ENCODE measurements around the gene NPLOC4.

Gene NPLOC4
- long read RNA-seq, partial matches to known transcripts = 5 of 41 reads
- long read RNA-seq, other reads (novel, unspliced or antisense) = 36 of 41 reads

DNA sequence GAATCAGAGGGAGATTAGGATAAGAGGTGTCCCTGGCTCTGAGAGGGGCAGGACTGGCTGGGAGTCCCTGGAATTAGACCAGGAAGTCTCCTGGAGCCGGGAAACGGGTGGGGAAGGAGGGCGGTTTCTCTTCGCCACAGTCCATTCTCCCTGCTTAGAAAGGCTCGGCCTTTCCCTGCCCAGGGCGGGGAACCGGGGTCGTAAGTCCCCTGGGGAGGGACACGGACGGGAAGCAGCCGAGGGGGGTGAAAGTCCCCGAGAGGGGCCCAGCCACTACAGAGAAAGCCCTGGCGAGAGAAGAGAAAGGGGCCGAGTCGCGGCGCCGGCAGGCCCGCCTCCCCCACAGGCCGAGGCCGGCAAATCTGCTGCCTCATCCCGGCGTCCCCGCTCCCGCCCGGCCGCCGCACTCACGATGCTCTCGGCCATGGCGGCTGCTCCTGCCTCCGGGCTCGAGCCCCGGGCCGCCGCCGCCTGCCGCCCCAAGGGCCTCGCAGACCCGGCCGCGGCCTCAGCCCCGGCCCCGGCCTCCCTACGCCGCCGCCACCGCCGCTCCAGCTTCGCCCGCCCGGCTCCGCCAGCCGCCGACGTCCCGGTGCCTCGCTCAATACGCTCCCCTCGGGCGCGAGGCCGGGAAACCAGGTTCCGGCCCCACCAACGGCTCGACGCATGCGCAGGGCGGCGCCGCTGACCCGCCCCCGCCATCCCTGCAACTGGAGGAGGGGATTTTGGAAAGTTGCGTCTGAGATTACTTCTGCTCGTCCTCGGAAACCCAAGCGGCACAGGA is at the start of gene NPLOC4, which contains the start of gene TSPAN10:
TSS of gene NPLOC4 (minus strand) at position 608 of the 784 bp plus-strand sequence. CDS start at position 426, 182 bp downstream.
TSS of gene TSPAN10 (plus strand) at position 692 of the 784 bp plus-strand sequence. CDS start 5,217 bp downstream, outside the sequence.
- peak; percentile 74 for TF ChIP-seq POLR2AphosphoS5 (IDR thresholded peaks at IDR 0.05; ENCODE audit: low read depth)
- peak; percentile 87 for TF ChIP-seq GABPA (IDR thresholded peaks at IDR 0.05; ENCODE audit: low read depth)
- TF ChIP-seq, protein P1, sequence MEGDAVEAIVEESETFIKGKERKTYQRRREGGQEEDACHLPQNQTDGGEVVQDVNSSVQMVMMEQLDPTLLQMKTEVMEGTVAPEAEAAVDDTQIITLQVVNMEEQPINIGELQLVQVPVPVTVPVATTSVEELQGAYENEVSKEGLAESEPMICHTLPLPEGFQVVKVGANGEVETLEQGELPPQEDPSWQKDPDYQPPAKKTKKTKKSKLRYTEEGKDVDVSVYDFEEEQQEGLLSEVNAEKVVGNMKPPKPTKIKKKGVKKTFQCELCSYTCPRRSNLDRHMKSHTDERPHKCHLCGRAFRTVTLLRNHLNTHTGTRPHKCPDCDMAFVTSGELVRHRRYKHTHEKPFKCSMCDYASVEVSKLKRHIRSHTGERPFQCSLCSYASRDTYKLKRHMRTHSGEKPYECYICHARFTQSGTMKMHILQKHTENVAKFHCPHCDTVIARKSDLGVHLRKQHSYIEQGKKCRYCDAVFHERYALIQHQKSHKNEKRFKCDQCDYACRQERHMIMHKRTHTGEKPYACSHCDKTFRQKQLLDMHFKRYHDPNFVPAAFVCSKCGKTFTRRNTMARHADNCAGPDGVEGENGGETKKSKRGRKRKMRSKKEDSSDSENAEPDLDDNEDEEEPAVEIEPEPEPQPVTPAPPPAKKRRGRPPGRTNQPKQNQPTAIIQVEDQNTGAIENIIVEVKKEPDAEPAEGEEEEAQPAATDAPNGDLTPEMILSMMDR (IDR thresholded peaks at IDR 0.05; ENCODE audit: insufficient read depth, low read length) = no peak
- no peak for TF ChIP-seq SPI1 (IDR thresholded peaks at IDR 0.05; ENCODE audit: borderline replicate concordance, low read depth)
- TF ChIP-seq, protein P2, sequence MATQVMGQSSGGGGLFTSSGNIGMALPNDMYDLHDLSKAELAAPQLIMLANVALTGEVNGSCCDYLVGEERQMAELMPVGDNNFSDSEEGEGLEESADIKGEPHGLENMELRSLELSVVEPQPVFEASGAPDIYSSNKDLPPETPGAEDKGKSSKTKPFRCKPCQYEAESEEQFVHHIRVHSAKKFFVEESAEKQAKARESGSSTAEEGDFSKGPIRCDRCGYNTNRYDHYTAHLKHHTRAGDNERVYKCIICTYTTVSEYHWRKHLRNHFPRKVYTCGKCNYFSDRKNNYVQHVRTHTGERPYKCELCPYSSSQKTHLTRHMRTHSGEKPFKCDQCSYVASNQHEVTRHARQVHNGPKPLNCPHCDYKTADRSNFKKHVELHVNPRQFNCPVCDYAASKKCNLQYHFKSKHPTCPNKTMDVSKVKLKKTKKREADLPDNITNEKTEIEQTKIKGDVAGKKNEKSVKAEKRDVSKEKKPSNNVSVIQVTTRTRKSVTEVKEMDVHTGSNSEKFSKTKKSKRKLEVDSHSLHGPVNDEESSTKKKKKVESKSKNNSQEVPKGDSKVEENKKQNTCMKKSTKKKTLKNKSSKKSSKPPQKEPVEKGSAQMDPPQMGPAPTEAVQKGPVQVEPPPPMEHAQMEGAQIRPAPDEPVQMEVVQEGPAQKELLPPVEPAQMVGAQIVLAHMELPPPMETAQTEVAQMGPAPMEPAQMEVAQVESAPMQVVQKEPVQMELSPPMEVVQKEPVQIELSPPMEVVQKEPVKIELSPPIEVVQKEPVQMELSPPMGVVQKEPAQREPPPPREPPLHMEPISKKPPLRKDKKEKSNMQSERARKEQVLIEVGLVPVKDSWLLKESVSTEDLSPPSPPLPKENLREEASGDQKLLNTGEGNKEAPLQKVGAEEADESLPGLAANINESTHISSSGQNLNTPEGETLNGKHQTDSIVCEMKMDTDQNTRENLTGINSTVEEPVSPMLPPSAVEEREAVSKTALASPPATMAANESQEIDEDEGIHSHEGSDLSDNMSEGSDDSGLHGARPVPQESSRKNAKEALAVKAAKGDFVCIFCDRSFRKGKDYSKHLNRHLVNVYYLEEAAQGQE (IDR thresholded peaks at IDR 0.05; ENCODE audit: insufficient replicate concordance, low read depth) = peak; percentile 22
- peak within 1 kb of the TSS; percentile 74 for H3K27ac ChIP-seq (replicated peaks)
- peak within 1 kb of the TSS; percentile 95 for H3K4me3 ChIP-seq (replicated peaks; ENCODE audit: insufficient read depth, low read length)
- no peaks in the 10 kb centered on the region for H3K27me3 ChIP-seq (ENCODE audit: insufficient read depth, poor library complexity, severe bottlenecking)
- peak; percentile 77 to 79 for DNase-seq (ENCODE audit: low read depth in 1 of 2, low spot score in 1 of 2)

DNA sequence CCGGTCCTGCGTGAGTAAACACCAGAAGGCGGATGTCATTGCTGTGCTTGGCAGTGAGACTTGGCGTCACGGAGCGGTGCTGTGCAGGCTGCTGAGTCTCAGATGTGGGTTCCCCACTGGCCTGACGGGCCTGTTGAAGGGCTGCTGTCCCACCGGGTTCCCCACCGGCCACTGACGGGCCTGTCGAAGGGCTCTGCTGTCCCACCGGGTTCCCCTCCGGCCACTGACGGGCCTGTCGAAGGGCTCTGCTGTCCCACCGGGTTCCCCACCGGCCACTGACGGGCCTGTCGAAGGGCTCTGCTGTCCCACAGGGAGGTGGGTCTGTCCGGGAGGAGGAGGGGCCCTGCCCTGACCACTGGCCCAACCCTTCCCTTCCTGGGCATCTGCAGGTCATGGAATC is 49.7 kb upstream of the NPLOC4 start:
- no peak for DNase-seq (ENCODE audit: low read depth in 1 of 2, low spot score in 1 of 2)
- Histone ChIP-seq H3K4me3 (replicated peaks; ENCODE audit: insufficient read depth, low read length) (no peak overlapping the region), H3K27me3 (ENCODE audit: insufficient read depth, poor library complexity, severe bottlenecking) (no peaks in the 10 kb centered on the region), H3K27ac (replicated peaks) (no peak overlapping the region)
- TF ChIP-seq, protein P2 (IDR thresholded peaks at IDR 0.05; ENCODE audit: insufficient replicate concordance, low read depth) = no peak
- TF ChIP-seq POLR2AphosphoS5 (IDR thresholded peaks at IDR 0.05; ENCODE audit: low read depth) (no peak), GABPA (IDR thresholded peaks at IDR 0.05; ENCODE audit: low read depth) (no peak), SPI1 (IDR thresholded peaks at IDR 0.05; ENCODE audit: borderline replicate concordance, low read depth) (no peak)
- TF ChIP-seq, protein P1 (IDR thresholded peaks at IDR 0.05; ENCODE audit: insufficient read depth, low read length) = no peak

DNA sequence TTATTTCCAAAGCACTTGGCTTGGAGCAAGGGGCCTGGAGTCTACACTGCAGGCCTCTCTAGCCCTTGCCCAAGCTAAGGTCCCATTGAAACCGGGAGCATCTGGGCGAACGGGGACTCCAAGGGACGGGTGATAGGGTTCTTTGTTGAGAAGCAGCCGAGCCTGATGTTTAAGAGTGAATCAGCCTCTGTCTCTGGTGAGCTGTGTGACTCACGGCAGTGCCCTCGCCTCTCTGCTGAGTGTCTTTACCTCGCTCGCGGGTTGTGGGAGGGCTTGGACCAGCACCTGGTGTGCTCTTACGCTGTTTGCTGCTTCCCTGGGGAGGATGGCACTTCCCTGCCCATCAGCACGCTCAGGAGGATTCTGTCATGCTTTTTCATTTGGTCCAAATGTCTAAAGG is 48.2 kb upstream of the NPLOC4 start:
- Histone ChIP-seq H3K4me3 (replicated peaks; ENCODE audit: insufficient read depth, low read length) (peak overlapping the region; percentile 75), H3K27ac (replicated peaks) (peak overlapping the region; percentile 84), H3K27me3 (ENCODE audit: insufficient read depth, poor library complexity, severe bottlenecking) (no peaks in the 10 kb centered on the region)
- DNase-seq (ENCODE audit: low read depth in 1 of 2, low spot score in 1 of 2) = no peak
- TF ChIP-seq, protein P1 (IDR thresholded peaks at IDR 0.05; ENCODE audit: insufficient read depth, low read length) = no peak
- TF ChIP-seq GABPA (IDR thresholded peaks at IDR 0.05; ENCODE audit: low read depth) = no peak
- TF ChIP-seq SPI1 (IDR thresholded peaks at IDR 0.05; ENCODE audit: borderline replicate concordance, low read depth) = no peak
- TF ChIP-seq, protein P2 (IDR thresholded peaks at IDR 0.05; ENCODE audit: insufficient replicate concordance, low read depth) = no peak
- no peak for TF ChIP-seq POLR2AphosphoS5 (IDR thresholded peaks at IDR 0.05; ENCODE audit: low read depth)

Measured in HL-60 (cell line).